ENCODE results near the gene KCNH4. TPM values are rescaled to one million over a fixed set of nuclear protein-coding genes. Genes with fewer than 3 reads are reported as not detected.

Gene KCNH4
- total RNA-seq, 1 donor from 2014 or later = not detected

GRCh38 chr17:42127414-42127813, 53.5 kb downstream of the KCNH4 start:
- H3K9me3 Mint-ChIP-seq = no peaks in the 10 kb centered on the region
- H3K36me3 Mint-ChIP-seq = peaks cover 20% of the 10 kb centered on the region
- H3K36me3 ChIP-seq = peaks cover 4% of the 10 kb centered on the region

GRCh38 chr17:42126836-42127235, 54.1 kb downstream of the KCNH4 start:
- Histone ChIP-seq H3K9me3 (ENCODE audit: low read depth) (no peaks in the 10 kb centered on the region), H3K4me3 (no peak overlapping the region), H3K36me3 (peaks cover 4% of the 10 kb centered on the region), H3K79me2 (ENCODE audit: low read depth) (no peaks in the 10 kb centered on the region), H2AFZ (replicated peaks) (no peak overlapping the region), H3K4me2 (no peak overlapping the region), H3K9ac (no peak overlapping the region), H3K27ac (no peak overlapping the region), H3F3A (ENCODE audit: low read depth) (peaks cover 19% of the 10 kb centered on the region), H3K4me1 (peaks cover 10% of the 10 kb centered on the region), H3K27me3 (no peaks in the 10 kb centered on the region), H4K20me1 (ENCODE audit: low read depth) (peaks cover 8% of the 10 kb centered on the region)
- H3K27me3 Mint-ChIP-seq (ENCODE audit: insufficient read depth, low read depth) = peaks cover 3% of the 10 kb centered on the region
- peaks cover 7% of the 10 kb centered on the region for H3K4me1 Mint-ChIP-seq
- no peak for TF ChIP-seq CTCF (IDR thresholded peaks at IDR 0.05)
- no peak for TF ChIP-seq EZH2 (IDR thresholded peaks at IDR 0.05)
- TF ChIP-seq EZH2phosphoT487 (IDR thresholded peaks at IDR 0.05) = no peak
- no peak for DNase-seq (ENCODE audit: low spot score)
- no peak overlapping the region for H3K4me3 Mint-ChIP-seq
- H3K36me3 Mint-ChIP-seq = peaks cover 22% of the 10 kb centered on the region
- no peak overlapping the region for H3K27ac Mint-ChIP-seq
- H3K9me3 Mint-ChIP-seq = no peaks in the 10 kb centered on the region

More at GRCh38 chr17:42127414-42127813, 53.5 kb downstream of the KCNH4 start:
- Histone ChIP-seq H3K4me3 (no peak overlapping the region), H4K20me1 (ENCODE audit: low read depth) (peaks cover 13% of the 10 kb centered on the region), H3K9me3 (ENCODE audit: low read depth) (no peaks in the 10 kb centered on the region), H3K9ac (no peak overlapping the region), H3K79me2 (ENCODE audit: low read depth) (no peaks in the 10 kb centered on the region), H3K27me3 (no peaks in the 10 kb centered on the region), H3K4me2 (no peak overlapping the region), H3K27ac (no peak overlapping the region), H3K4me1 (peaks cover 6% of the 10 kb centered on the region), H2AFZ (replicated peaks) (no peak overlapping the region), H3F3A (ENCODE audit: low read depth) (peaks cover 13% of the 10 kb centered on the region)
- TF ChIP-seq EZH2phosphoT487 (IDR thresholded peaks at IDR 0.05) (no peak), CTCF (IDR thresholded peaks at IDR 0.05) (no peak), EZH2 (IDR thresholded peaks at IDR 0.05) (no peak)
- Mint-ChIP-seq H3K27me3 (ENCODE audit: insufficient read depth, low read depth) (peaks cover 5% of the 10 kb centered on the region), H3K4me3 (no peak overlapping the region), H3K4me1 (peaks cover 7% of the 10 kb centered on the region), H3K27ac (no peak overlapping the region)
- no peak for DNase-seq (ENCODE audit: low spot score)

- peaks cover 25% of the 10 kb centered on the region for H3F3A ChIP-seq (ENCODE audit: low read depth)
- no peaks in the 10 kb centered on the region for H3K79me2 ChIP-seq (ENCODE audit: low read depth)
- H3K4me3 ChIP-seq = no peak overlapping the region
- no peak overlapping the region for H2AFZ ChIP-seq (replicated peaks)
- no peak overlapping the region for H3K9ac ChIP-seq
- DNase-seq (ENCODE audit: low spot score) = no peak
- TF ChIP-seq EZH2phosphoT487 (IDR thresholded peaks at IDR 0.05) (no peak), EZH2 (IDR thresholded peaks at IDR 0.05) (no peak), CTCF (IDR thresholded peaks at IDR 0.05) (no peak)
- Mint-ChIP-seq H3K27ac (no peak overlapping the region), H3K4me3 (no peak overlapping the region), H3K27me3 (ENCODE audit: insufficient read depth, low read depth) (peaks cover 5% of the 10 kb centered on the region), H3K9me3 (no peaks in the 10 kb centered on the region), H3K36me3 (peaks cover 19% of the 10 kb centered on the region), H3K4me1 (peaks cover 6% of the 10 kb centered on the region)
- peaks cover 4% of the 10 kb centered on the region for H3K36me3 ChIP-seq
- no peak overlapping the region for H3K4me2 ChIP-seq
- no peaks in the 10 kb centered on the region for H3K9me3 ChIP-seq (ENCODE audit: low read depth)
- H3K4me1 ChIP-seq = peaks cover 16% of the 10 kb centered on the region
- no peaks in the 10 kb centered on the region for H3K27me3 ChIP-seq
- H3K27ac ChIP-seq = no peak overlapping the region
- no peaks in the 10 kb centered on the region for H4K20me1 ChIP-seq (ENCODE audit: low read depth)
Observed at GRCh38 chr17:42125565-42125964, 55.4 kb downstream of the KCNH4 start.
